ENCODE measurements around the gene TBX3. TPM values are rescaled to one million over a fixed set of nuclear protein-coding genes. Genes with fewer than 3 reads are reported as not detected.

Gene TBX3
- total RNA-seq, 4 donors from 2014 or later = 14.0 to 44.8 (median 17.6) TPM

DNA sequence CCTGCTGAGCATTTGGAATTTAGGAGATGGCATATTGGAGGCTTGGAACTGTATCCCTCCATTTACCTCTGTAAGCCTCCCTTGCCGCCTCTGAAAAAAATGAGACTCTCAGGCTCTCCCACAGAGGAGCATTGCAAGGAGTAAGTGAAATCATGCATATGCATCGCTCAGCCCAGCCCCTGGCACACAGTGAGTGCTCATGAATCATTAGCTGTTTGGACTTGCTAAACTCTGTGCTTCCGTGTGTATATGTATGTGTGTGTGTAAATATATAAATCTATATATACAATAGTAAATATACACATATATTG, 17.1 kb upstream of the TBX3 start:
- DNase-seq (ENCODE audit: low spot score) (no peak), ATAC-seq (ENCODE audit: low FRiP score) (no peak)
- no peak for TF ChIP-seq CTCF (IDR thresholded peaks at IDR 0.05)

- DNase-seq (ENCODE audit: low spot score) (no peak), ATAC-seq (ENCODE audit: low FRiP score) (no peak)
- no peak for TF ChIP-seq CTCF (IDR thresholded peaks at IDR 0.05)
These were observed 16.6 kb upstream of the TBX3 start for GRCh38 chr12:114700392-114701103.

GRCh38 chr12:114698566-114699163, 14.7 kb upstream of the TBX3 start:
- DNase-seq (ENCODE audit: low spot score) = no peak
- TF ChIP-seq CTCF (IDR thresholded peaks at IDR 0.05) = no peak
- ATAC-seq (ENCODE audit: low FRiP score) = no peak

- TF ChIP-seq CTCF (IDR thresholded peaks at IDR 0.05) = no peak
- DNase-seq (ENCODE audit: low spot score) (no peak), ATAC-seq (ENCODE audit: low FRiP score) (no peak)
These were observed 14.0 kb upstream of the TBX3 start for GRCh38 chr12:114697741-114698565.

GRCh38 chr12:114697243-114697716, 13.3 kb upstream of the TBX3 start:
- no peak for ATAC-seq (ENCODE audit: low FRiP score)
- DNase-seq (ENCODE audit: low spot score) = no peak
- TF ChIP-seq CTCF (IDR thresholded peaks at IDR 0.05) = no peak

- no peak for TF ChIP-seq CTCF (IDR thresholded peaks at IDR 0.05)
- ATAC-seq (ENCODE audit: low FRiP score) (no peak), DNase-seq (ENCODE audit: low spot score) (no peak)
These were observed 12.7 kb upstream of the TBX3 start for GRCh38 chr12:114696443-114697242.

Data from omental fat pad (tissue), 4 donors.